ENCODE measurements around the gene CEL. TPM values are rescaled to one million over a fixed set of nuclear protein-coding genes. Genes with fewer than 3 reads are reported as not detected.

The CEL gene
- total RNA-seq, 6 experiments from 2014 or later: 0.19 to 0.35 (median 0.26) TPM; not detected in 2

- no peak for TF ChIP-seq CTCF (IDR thresholded peaks at IDR 0.05)
- no peak for TF ChIP-seq POLR2A (IDR thresholded peaks at IDR 0.05)
- Histone ChIP-seq H3K4me1 (peaks cover 8 to 36% (median 21%) of the 10 kb centered on the region in 4 donors), H3K4me3 (no peak overlapping the region), H3K27me3 (no peaks in the 10 kb centered on the region), H3K36me3 (peaks cover 0 to 3% (median 0%) of the 10 kb centered on the region in 4 donors), H3K27ac (peak overlapping the region in 2 of 3 donors; percentile 50 to 78), H3K9me3 (no peaks in the 10 kb centered on the region)
- ATAC-seq: no peak
- 50% methylated on average over 2 of the region's 19 CpGs for WGBS (ENCODE audit: insufficient coverage, low coverage, low lambda C conversion rate, missing lambda C conversion rate)
- intact Hi-C loops (cut with DNase I): no loop called here
- DNase-seq: peak in 2 of 3 donors; percentile 28 to 54
Measured at GRCh38 chr9:133114886-133115603, 53.3 kb downstream of the CEL start.

- ATAC-seq (no peak), DNase-seq (peak in 2 of 3 donors; percentile 23 to 42)
- WGBS (ENCODE audit: insufficient coverage, low coverage, low lambda C conversion rate, missing lambda C conversion rate): 85% methylated on average over 6 of the region's 32 CpGs
- Histone ChIP-seq H3K4me3 (no peak overlapping the region), H3K4me1 (peaks cover 8 to 41% (median 21%) of the 10 kb centered on the region in 4 donors), H3K27me3 (no peaks in the 10 kb centered on the region), H3K36me3 (peaks cover 0 to 3% (median 0%) of the 10 kb centered on the region in 4 donors), H3K27ac (no peak overlapping the region), H3K9me3 (no peaks in the 10 kb centered on the region)
- TF ChIP-seq CTCF (IDR thresholded peaks at IDR 0.05) (no peak), POLR2A (IDR thresholded peaks at IDR 0.05) (no peak)
- intact Hi-C loops (cut with DNase I): no loop called here
Measured at GRCh38 chr9:133115604-133116345, 54.0 kb downstream of the CEL start.

- no peaks in the 10 kb centered on the region for H3K36me3 ChIP-seq
- no peaks in the 10 kb centered on the region for H3K9me3 ChIP-seq
- H3K4me1 ChIP-seq: peaks cover 8 to 41% (median 21%) of the 10 kb centered on the region in 4 donors
- ATAC-seq (no peak), DNase-seq (peak in 2 of 3 donors; percentile 23 to 46)
- H3K4me3 ChIP-seq: no peak overlapping the region
- WGBS (ENCODE audit: insufficient coverage, low coverage, low lambda C conversion rate, missing lambda C conversion rate): 76% methylated on average over 8 of the region's 20 CpGs
- TF ChIP-seq POLR2A (IDR thresholded peaks at IDR 0.05) (no peak), CTCF (IDR thresholded peaks at IDR 0.05) (no peak)
- intact Hi-C loops (cut with DNase I): no loop called here
- H3K27me3 ChIP-seq: no peaks in the 10 kb centered on the region
- no peak overlapping the region for H3K27ac ChIP-seq
Measured at GRCh38 chr9:133116346-133117231, 54.8 kb downstream of the CEL start.
